ENCODE results near the gene KIAA1549. TPM values are rescaled to one million over a fixed set of nuclear protein-coding genes. Genes with fewer than 3 reads are reported as not detected.
"Not testable (repeated sequence)": the region's sequence is repeated elsewhere in the genome, so short reads cannot be mapped to it uniquely, and the experiment has no call there.

Gene KIAA1549
- total RNA-seq, 2 donors from 2014 or later: 1.4 to 1.8 TPM

DNA sequence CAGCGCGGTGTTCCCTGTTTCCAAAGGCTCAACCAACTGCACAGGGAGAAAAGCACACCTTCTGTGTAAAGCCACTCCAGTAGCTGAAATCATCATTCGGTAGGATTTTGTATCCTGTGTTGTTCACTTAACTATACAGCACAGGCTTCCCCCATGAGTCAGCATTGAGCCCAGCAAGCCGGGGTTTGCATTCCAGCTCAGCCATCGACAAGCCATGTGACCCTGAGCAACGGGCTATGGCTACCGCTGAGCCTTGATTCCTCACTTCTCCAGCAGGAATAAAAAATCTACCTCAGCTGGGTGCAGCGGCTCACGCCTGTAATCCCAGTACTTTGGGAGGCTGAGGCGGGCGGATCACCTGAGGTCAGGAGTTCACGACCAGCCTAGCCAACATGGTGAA is 139.1 kb downstream of the KIAA1549 start:
- DNase-seq (ENCODE audit: low spot score): no peak
- intact Hi-C loops (cut with DNase I): no loop called here

DNA sequence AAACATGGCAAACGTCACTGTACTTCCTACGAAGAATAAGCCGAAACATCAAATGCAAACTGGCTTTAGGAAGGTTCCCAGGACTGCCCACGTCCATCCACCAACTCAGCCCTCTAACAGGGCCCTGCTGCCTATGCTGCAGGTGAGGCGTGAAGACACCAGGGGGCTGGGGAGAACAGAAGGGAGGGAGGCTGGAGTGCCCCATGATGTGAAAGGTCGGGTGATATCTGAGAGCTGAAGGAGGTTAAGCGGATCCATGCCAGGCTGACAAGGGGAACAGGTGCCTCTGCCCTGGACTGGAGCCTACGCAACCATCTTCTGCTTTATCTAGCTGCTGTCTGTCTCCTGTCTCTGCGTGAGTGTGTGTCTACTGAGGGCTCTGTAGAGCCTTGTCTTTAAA is 143.0 kb downstream of the KIAA1549 start:
- intact Hi-C loops (cut with DNase I): no loop called here
- no peak for DNase-seq (ENCODE audit: low spot score)

DNA sequence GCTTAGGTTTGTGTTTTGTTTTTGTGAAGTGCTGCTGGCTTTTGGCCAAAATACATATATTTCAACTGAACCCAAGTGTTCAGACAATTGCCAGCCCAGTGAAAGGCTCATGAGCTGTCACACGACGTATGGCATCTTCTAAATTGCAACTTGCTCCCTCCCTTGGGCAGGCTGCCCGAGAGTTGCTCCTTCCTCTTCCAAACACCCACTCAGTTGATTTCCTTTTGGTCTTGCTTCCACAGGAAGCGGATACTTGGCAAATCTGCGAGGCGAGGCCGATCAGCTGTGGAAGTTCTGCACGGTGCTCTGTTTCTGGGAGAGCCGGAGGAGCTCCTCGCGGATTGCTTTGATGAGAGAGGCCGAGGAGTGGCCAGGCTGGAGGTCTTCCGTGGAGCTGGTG is 143.6 kb downstream of the KIAA1549 start:
- intact Hi-C loops (cut with DNase I): no loop called here

DNA sequence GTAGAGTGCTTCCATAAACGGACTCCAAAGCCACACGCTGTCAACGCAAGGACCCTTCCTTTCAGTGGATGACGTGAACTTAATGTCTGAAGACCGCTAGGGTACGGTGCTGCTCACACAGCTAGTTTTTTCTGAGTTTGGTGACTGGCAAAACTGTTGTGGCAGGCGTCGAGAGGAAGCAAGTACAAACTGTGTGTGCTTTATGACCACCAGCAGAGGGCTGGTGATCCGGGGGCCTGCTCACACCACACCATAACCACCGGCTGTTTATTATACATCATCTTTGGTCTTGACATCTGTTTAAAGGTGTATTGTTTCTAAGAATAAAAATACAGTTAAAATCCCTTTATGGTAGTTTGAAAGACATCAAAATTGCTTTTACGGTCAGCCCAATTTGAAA is 146.1 kb downstream of the KIAA1549 start:
- intact Hi-C loops (cut with DNase I): no loop called here
- no peak for DNase-seq (ENCODE audit: low spot score)

More for the DNA sequence above, 143.6 kb downstream of the KIAA1549 start:
- no peak for DNase-seq (ENCODE audit: low spot score)

DNA sequence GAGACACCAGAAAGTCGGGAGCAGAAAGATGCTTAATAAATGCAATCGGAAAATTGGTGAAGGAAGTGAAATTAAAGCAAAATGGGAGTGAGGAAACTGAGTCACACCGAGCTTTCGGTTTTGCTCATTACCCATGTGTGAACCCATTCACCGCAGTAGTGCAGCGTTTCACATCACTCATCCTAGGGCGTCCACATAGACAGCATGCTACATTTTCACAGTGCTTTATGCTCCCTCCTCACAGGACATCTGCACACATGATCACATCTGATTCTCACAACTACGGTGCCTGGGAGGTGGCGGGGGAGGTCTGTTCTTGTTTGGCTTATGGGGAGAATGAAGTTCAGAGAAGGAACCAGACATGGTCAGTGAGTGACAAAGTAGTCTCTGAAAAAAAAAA is 146.6 kb downstream of the KIAA1549 start:
- intact Hi-C loops (cut with DNase I): no loop called here
- DNase-seq (ENCODE audit: low spot score): no peak

DNA sequence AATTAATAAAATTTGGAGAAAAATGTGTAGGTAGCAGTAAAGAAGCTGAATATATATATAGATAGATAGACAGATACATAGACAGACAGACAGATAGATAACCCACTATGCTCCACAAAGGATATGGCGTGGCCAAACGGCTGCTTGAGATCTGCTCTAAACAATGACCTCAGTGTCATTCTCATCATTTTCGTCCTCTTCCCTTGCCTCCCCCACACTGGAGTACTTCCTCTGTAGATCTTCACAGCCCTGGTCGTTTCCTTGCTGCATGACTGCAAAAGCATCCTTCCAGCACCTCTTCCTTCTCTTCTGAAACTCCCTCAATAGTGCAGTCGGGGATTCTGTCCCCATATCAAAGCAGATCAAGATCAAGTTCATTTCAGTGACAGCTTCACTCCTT is 147.6 kb downstream of the KIAA1549 start:
- intact Hi-C loops (cut with DNase I): no loop called here
- no peak for DNase-seq (ENCODE audit: low spot score)

DNA sequence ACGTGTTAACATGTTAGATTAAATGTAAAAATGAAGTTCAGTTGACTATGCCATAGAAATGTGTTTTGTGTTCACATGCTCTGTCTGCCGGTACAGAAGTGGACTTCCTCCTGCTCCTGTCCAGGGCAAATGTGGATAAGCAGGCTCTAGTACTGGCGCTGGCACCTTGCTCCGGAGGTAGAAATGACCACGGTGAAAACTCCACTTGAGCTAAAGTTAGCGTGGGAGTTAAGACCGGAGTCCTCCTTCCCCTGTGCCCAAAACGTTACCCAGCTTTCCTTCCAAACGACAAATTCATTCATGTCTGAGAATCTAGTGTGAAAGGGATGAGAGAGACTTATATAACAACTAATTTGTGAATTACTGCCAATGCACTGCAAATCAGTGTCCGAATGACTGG is 148.2 kb downstream of the KIAA1549 start:
- intact Hi-C loops (cut with DNase I): no loop called here
- no peak for DNase-seq (ENCODE audit: low spot score)

DNA sequence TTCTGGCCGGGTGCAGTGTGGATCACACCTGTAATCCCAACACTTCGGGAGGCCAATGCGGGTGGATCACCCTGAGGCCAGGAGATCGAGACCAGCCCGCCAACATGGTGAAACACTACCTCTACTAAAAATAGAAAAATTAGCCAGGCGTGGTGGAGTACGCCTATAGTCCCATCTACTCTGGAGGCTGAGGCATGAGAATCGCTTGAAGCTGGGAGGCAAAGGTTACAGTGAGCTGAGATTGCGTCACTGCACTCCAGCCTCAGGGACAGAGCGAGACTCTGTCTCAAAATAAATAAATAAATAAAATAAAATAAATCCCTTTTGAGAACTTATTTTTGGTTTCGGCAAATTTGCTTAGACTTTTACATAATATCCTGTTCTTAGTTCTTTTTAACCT is 151.9 kb downstream of the KIAA1549 start:
- intact Hi-C loops (cut with DNase I): loop anchor here in 1 of 2 donors (5.0 kb wide), 1 partner anchor 337 kb away; no protein-coding TSS in a partner anchor
- DNase-seq (ENCODE audit: low spot score): no peak

DNA sequence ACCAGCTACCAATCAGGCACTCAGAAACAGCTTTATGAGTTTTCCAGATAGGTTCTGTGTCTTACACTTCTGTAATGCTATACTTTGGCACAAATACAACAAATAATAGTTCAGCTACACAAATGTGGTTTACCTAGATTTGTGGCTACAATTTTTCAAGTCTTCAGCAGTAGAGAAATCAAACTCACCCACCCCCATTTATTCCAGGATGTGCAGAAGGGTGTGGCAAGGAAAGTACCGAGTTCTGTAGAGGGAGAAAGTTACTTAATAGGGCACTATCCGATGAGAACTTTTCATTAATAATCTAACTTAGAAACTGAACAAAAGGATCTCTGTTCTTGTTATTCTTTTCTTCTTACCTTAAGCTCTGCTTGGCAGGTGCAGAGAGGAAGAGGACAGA is 152.9 kb downstream of the KIAA1549 start:
- DNase-seq (ENCODE audit: low spot score): no peak
- intact Hi-C loops (cut with DNase I): loop anchor here in 1 of 2 donors (5.0 kb wide), 1 partner anchor 336 kb away; no protein-coding TSS in a partner anchor

DNA sequence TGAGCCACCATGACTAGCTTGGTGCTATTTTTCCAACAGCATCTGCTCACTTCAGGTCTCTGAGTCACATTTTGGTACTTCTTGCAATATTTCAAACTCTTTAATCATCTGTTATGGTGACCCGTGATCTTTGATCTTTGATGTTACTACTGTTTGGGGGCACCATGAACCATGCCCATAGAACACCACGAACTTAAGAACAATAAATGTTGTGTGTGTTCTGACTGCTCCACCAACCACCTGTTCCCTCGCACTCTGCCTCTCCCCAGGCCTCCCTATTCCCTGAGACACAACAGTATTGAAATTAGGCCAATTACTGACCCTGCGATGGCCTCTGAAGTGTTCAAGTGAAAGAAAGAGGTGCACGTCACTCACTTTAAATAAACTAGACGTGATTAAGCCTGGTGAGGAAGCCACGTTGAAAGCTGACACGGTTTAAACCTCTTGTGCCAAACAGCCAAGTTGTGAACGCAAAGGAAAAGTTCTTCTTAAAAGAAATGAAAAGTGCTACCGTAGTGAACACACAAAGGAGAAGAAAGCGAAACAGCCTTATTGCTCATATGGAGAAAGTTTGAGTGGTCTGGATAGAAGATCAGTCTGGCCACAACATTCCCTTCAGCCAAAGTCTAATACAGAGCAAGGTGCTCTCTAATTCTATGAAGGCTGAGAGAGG is 156.0 kb downstream of the KIAA1549 start:
- no peak for DNase-seq (ENCODE audit: low spot score)

DNA sequence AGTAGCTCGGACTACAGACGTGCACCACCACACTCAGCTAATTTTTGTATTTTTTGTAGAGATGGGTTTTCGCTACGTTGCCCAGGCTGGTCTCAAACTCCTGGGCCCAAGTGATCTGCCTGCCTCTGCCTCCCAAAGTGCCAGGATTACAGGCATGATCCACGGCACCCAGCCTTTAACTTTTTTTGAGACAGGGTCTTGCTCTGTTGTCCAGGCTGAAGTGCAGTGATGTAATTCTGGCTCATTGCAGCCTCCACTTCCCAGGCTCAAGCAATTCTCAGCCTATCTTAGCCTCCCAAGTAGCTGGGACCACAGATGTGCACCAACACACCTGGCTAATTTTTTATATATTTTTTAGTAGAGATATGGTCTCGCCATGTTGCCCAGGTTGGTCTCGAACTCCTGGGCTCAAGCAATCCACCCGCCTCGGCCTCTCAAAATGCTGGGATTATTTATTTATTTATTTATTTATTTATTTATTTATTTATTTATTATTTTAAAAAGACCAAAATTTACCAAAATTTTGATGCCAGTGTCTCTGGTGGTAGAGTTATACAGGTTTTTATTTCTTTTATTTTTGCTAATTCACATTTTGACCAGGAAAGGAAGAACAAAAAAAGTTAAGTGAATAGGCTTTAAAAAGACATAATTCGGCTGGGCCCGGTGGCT is 158.2 kb downstream of the KIAA1549 start:
- no peak for DNase-seq (ENCODE audit: low spot score)
- intact Hi-C loops (cut with DNase I): no loop called here

More for the DNA sequence above, 156.0 kb downstream of the KIAA1549 start:
- intact Hi-C loops (cut with DNase I): loop anchor here in 1 of 2 donors (5.0 kb wide), 1 partner anchor 333 kb away; no protein-coding TSS in a partner anchor

DNA sequence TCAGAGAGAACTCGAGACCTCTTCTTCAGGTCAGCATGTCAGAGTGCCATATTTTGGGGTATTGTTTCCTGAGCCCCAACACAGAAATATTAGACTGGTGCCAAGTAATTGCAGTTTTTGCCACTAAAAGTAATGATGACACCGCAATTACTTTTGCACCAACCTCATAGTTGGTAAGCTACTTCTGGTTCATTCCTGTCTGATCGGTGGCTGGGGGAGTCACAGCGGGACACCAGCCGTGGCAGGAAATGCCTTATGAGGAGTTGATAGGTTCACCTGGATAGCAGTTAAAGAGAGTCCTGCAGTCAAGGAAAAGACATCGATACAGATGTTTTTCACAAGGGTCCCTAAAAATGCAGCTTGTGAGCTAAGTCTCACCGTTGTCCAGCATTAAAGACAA is 159.3 kb downstream of the KIAA1549 start:
- intact Hi-C loops (cut with DNase I): no loop called here
- DNase-seq (ENCODE audit: low spot score): no peak

DNA sequence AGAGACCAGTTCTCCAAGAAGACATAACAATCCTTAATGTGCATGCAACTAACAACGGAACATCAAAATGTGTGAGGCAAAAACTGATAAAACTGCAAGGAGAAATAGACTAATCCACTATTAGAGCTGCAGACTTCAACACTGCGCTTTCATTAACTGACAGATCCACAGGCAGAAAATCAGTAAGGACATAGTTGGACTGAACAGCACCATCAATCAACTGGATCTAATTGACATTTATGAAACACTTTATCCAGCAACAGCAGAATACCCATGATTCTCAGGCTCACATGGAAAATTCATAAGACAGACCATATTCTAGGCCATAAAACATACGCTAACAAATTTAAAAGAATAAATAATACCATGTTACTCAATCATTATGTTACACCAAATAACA is 161.6 kb downstream of the KIAA1549 start:
- DNase-seq (ENCODE audit: low spot score): no peak
- intact Hi-C loops (cut with DNase I): no loop called here

DNA sequence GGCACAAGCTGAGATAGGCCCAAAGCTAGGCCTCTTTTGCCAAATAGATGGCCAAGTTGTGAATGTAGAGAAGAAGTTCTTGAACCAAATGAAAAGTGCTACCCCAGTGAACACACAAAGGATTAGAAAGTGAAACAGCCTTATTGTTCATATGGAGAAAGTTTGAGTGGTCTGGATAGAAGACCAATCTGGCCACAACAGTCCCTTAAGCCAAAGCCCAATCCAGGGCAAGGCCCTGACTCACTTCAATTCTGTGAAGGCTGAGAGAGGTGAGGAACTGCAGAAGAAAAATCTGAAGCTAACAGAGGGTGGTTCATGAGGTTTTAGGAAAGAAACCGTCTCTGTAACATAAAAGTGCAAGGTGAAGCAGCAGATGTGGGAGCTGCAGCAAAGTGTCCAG is 164.5 kb downstream of the KIAA1549 start:
- intact Hi-C loops (cut with DNase I): no loop called here
- no peak for DNase-seq (ENCODE audit: low spot score)

DNA sequence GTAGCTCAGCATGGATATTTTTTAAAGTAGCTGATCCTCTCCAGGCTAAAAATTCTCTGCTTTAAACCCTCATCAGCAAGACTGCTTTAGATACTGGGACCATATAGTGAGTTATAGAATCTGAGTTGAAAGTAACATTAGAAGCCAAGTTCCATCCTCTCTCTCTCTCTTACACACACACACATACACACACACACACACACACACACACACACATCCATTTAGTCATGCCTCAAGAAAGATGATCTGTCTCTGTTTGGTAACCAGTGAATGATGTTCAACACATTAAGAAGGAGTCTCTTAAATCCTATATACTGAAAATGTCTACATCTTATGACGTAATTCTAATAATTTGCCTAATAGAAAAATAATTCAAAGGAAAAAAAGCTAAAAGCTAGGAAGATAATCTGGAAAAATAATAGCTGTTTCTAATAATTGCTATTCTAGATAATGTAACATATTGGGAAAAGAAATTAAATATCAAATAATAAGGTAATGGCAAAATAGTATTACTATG is 166.3 kb downstream of the KIAA1549 start:
- DNase-seq (ENCODE audit: low spot score): no peak
- intact Hi-C loops (cut with DNase I): no loop called here

DNA sequence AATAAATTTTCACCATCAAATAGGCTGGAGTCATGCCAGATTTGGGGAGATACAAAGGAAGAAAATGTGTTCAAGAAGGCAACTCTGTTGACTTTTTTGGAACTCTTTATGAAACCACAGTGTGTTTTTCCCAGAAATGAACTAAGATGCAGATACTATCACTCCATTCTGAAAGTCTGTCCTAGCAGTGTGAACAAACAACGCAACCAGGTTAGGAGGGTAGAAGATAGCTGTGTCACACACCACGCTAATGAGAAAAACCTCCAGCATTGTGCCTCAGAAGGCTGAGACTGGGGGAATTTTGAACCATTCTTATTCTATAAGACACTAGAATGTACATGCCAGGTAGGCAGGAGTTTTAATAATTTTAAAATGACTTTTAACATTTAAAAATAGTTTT is 167.2 kb downstream of the KIAA1549 start:
- intact Hi-C loops (cut with DNase I): no loop called here
- DNase-seq (ENCODE audit: low spot score): no peak

DNA sequence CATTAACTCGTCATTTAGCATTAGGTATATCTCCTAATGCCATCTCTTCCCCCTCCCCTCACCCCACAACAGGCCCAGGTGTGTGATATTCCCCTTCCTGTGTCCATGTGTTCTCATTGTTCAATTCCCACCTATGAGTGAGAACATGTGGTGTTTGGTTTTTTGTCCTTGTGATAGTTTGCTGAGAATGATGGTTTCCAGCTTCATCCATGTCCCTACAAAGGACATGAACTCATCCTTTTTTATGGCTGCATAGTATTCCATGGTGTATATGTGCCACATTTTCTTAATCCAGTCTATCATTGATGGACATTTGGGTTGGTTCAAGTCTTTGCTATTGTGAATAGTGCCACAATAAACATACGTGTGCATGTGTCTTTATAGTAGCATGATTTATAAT is 169.9 kb downstream of the KIAA1549 start:
- intact Hi-C loops (cut with DNase I); DNase-seq (ENCODE audit: low spot score): not testable (repeated sequence)

DNA sequence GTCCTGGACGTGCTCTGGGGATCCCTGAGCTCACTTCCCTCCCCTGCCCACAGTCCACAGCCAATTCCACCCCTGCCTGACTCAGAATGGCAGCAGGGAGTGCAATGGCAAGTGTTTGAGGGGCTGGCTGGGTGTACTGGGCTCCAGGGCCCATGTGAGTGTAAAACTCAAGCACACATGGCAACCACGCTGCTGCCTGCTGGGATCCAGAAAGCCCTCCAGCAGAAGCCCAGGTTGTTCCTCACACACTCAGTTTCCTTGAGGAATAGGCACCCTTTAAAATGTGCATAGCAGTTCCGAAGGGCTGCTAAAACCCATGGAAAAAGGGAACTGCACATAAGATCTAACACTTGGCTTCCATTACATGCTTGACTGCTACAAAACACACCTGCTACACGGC is 171.8 kb downstream of the KIAA1549 start:
- no peak for DNase-seq (ENCODE audit: low spot score)
- intact Hi-C loops (cut with DNase I): no loop called here

DNA sequence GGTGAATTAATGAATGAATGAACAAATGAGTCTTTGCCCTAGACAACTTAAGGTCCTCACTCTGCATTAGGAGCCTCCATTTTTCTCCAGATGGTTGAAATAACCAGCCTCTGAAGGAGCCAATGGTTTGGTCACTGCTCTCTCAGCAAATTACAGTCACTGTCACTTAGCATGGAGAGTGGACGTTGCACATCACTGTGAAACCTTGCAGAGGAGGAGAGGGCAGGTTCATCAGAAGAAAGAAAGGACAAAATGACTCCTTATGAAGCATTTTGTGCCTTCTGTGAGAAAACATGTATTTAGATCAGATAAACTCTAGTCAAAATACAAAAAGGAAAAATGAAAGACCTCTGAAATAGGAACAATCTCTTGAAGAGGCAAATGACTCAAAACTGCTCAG is 176.6 kb downstream of the KIAA1549 start:
- no peak for DNase-seq (ENCODE audit: low spot score)
- intact Hi-C loops (cut with DNase I): no loop called here

DNA sequence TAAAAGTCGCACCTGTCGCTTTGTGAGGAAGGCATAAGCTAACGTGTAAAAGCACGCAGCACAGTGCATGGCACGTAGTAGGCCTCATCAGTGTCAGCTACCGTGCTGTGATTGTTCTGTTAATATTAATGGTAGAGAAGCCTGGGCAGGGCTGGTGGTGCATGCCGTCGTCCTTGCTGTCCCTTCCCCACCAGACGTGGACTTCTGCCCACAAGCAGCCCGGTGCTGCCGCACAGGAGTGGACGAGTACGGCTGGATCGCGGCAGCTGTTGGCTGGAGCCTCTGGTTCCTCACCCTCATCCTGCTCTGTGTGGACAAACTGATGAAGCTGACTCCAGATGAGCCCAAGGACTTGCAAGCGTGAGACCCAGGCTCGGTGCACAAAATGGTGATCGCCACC is 178.5 kb downstream of the KIAA1549 start:
- intact Hi-C loops (cut with DNase I): no loop called here
- DNase-seq (ENCODE audit: low spot score): no peak

DNA sequence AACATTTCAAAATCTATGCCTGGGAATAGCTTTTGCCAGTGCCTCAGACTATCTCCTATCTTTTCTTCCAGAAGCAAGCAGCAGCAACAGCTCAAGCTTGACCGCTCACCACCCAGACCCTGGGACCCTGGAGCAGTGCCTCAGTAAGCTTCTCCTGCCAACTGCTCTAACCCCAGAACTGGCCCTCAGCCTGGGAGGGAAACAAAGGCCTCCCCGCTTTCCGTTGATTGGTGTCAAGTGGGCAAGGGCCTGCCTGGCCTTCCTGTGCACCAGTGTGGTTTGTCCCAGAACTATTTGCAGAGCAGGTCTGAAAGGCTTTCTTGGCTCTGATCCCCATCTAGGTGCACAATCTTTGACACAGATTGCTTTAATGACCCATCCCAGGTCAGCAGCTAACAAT is 179.9 kb downstream of the KIAA1549 start:
- intact Hi-C loops (cut with DNase I): no loop called here
- no peak for DNase-seq (ENCODE audit: low spot score)

All from posterior vena cava (tissue), 2 donors.